ENCODE measurements around the gene ENTR1.

ENTR1 gene

GRCh38 chr9:136359774-136360718 lies 50.4 kb downstream of the ENTR1 start:
- no peak for DNase-seq

GRCh38 chr9:136358888-136359287 lies 51.5 kb downstream of the ENTR1 start:
- no peak for DNase-seq

- DNase-seq, result no peak
Observed at GRCh38 chr9:136358016-136358415, 52.4 kb downstream of the ENTR1 start.

GRCh38 chr9:136357202-136357725 lies 53.1 kb downstream of the ENTR1 start:
- DNase-seq, result no peak

- DNase-seq, result no peak
Observed at GRCh38 chr9:136355616-136356557, 54.5 kb downstream of the ENTR1 start.

GRCh38 chr9:136354592-136355085 lies 55.8 kb downstream of the ENTR1 start:
- DNase-seq, result no peak

GRCh38 chr9:136353757-136354488 lies 56.5 kb downstream of the ENTR1 start:
- no peak for DNase-seq

GRCh38 chr9:136353088-136353487 lies 57.3 kb downstream of the ENTR1 start:
- no peak for DNase-seq

GRCh38 chr9:136352682-136353081 lies 57.7 kb downstream of the ENTR1 start:
- no peak for DNase-seq

Measured in hippocampal formation (tissue), 2 donors.